Stomach (tissue), 9 donors: ENCODE data around the gene SULT2B1. TPM values are rescaled to one million over a fixed set of nuclear protein-coding genes. Genes with fewer than 3 reads are reported as not detected.

Experiments used
- DNase-seq, 2 donors: peaks; one replicate each; pipeline versions ENCODE4 v3.0.0 to v3.0.0-alpha.2; 2013 to 2019
- H3K27ac ChIP-seq, 5 donors: fragments of 200-600 bp in 4 of 5; sonication (generic) in 4 of 5; one replicate each; pipeline ENCODE4 v1.5.1; 2013 to 2019; ENCODE audit warnings: mild to moderate bottlenecking in 1 of 5, moderate library complexity in 1 of 5
- H3K27me3 ChIP-seq, 3 donors: fragments of 200-600 bp; sonication (generic); one replicate each; pipeline ENCODE4 v1.5.1; 2017 to 2019; ENCODE audit warnings: mixed run types in 1 of 3
- H3K36me3 ChIP-seq, 4 donors: fragments of 200-600 bp; sonication (generic); 1 replicate in 3 of 4; 2 replicates in 1 of 4; pipeline ENCODE4 v1.5.1; 2016 to 2019
- H3K4me1 ChIP-seq, 4 donors: fragments of 200-600 bp; sonication (generic); one replicate each; pipeline ENCODE4 v1.5.1; 2016 to 2019
- H3K4me3 ChIP-seq, 4 donors: fragments of 200-600 bp; sonication (generic) in 3 of 4; one replicate each; pipeline ENCODE4 v1.5.1; 2016 to 2019; ENCODE audit warnings: mild to moderate bottlenecking in 1 of 4
- H3K9me3 ChIP-seq, 4 donors: fragments of 200-600 bp; sonication (generic); one replicate each; pipeline ENCODE4 v1.5.1; 2016 to 2019
- EP300 ChIP-seq: sonication (generic); formaldehyde crosslinking; IDR thresholded peaks from one replicate; pipeline ENCODE4 v1.6.1; 2017; ENCODE audit warnings: antibody characterized with exemption
- POLR2A ChIP-seq, 4 donors: fragments of 450-650 bp; IDR thresholded peaks; one replicate each; pipeline ENCODE4 v1.6.1; 2016; ENCODE audit warnings: antibody characterized with exemption in 4 of 4, control low read depth in 2 of 4, mild to moderate bottlenecking in 1 of 4, moderate library complexity in 1 of 4
- POLR2AphosphoS5 ChIP-seq, 3 donors: sonication (generic); formaldehyde crosslinking; IDR thresholded peaks; one replicate each; pipeline ENCODE4 v1.6.1; 2016; ENCODE audit warnings: antibody characterized with exemption in 3 of 3
- WGBS, 5 donors: extraction: QIAGEN DNeasy Blood & Tissue Kit in 3 of 5; methylation state at CpG; one replicate each; pipeline versions ENCODE4 v1.1.5 to v1.1.7; 2013 to 2018; 5-methylcytosine and 5-hydroxymethylcytosine counted together
- intact Hi-C: fragments of 100-400 bp; cut with DNase I; formaldehyde crosslinking; loops from one replicate; pipeline ENCODE4 v1.15.1; 2023; ENCODE audit warnings: low total_unique reads
- polyA plus RNA-seq, 3 donors: library from polyadenylated mRNA; stranded (reverse); fragments of 200-250 nt; gene quantifications; one replicate each; pipeline ENCODE4 v1.2.3, GENCODE V29; 2013
- total RNA-seq, 5 donors: library from RNA; depleted of rRNA; stranded (reverse); fragments of >200 nt; gene quantifications; one replicate each; pipeline versions ENCODE4 v1.1.0 to v1.2.3, GENCODE V29; 2014 to 2016
- TF ChIP-seq, protein P1 (sequence below), 7 experiments: fragments of 450-650 bp in 4 of 7; fragments of 200-600 bp in 3 of 7; sonication (generic) in 3 of 7; IDR thresholded peaks; one replicate each; pipeline ENCODE4 v1.5.1; 2016 to 2019; ENCODE audit warnings: antibody characterized with exemption in 7 of 7, control low read depth in 2 of 7, mild to moderate bottlenecking in 1 of 7
- donor health status: healthy with polysubstance abuse.
- donor health status: Bipolar disorder and iron deficiency.
- donor health status: healthy.

The SULT2B1 gene
- total and polyA plus RNA-seq, 8 donors: 2.0 to 46.8 (median 3.1) TPM; not detected in 3

DNA sequence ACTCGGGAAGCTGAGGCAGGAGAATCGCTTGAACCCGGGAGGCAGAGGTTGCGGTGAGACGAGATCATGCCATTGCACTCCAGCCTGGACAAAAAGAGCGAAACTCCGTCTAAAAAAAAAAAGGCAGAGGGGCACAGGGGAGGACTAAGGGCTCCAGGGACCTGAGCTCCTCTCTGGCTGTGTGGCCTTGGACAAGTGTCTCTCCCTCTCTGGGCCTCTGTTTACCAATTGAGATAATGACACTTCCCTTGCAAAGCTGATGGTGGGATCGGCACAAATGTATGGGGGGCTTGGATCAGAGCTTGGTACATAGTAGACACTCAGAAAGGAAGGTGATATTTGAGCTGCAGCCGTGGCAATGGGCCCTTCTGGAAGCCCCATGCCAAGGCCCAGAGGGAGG, 43.2 kb downstream of the SULT2B1 start:
- intact Hi-C loops: no loop called here
- Histone ChIP-seq H3K4me1 (no peaks in the 10 kb centered on the region), H3K9me3 (no peaks in the 10 kb centered on the region), H3K4me3 (no peak overlapping the region), H3K36me3 (no peaks in the 10 kb centered on the region), H3K27ac (no peak overlapping the region), H3K27me3 (peaks cover 0 to 18% (median 0%) of the 10 kb centered on the region in 3 donors)
- DNase-seq: no peak
- 82 to 90% (median 88%) methylated on average over 9 of the region's 9 CpGs for WGBS, 5 donors
- TF ChIP-seq, protein P1, sequence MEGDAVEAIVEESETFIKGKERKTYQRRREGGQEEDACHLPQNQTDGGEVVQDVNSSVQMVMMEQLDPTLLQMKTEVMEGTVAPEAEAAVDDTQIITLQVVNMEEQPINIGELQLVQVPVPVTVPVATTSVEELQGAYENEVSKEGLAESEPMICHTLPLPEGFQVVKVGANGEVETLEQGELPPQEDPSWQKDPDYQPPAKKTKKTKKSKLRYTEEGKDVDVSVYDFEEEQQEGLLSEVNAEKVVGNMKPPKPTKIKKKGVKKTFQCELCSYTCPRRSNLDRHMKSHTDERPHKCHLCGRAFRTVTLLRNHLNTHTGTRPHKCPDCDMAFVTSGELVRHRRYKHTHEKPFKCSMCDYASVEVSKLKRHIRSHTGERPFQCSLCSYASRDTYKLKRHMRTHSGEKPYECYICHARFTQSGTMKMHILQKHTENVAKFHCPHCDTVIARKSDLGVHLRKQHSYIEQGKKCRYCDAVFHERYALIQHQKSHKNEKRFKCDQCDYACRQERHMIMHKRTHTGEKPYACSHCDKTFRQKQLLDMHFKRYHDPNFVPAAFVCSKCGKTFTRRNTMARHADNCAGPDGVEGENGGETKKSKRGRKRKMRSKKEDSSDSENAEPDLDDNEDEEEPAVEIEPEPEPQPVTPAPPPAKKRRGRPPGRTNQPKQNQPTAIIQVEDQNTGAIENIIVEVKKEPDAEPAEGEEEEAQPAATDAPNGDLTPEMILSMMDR (IDR thresholded peaks at IDR 0.05): no peak
- TF ChIP-seq POLR2AphosphoS5 (IDR thresholded peaks at IDR 0.05): no peak

DNA sequence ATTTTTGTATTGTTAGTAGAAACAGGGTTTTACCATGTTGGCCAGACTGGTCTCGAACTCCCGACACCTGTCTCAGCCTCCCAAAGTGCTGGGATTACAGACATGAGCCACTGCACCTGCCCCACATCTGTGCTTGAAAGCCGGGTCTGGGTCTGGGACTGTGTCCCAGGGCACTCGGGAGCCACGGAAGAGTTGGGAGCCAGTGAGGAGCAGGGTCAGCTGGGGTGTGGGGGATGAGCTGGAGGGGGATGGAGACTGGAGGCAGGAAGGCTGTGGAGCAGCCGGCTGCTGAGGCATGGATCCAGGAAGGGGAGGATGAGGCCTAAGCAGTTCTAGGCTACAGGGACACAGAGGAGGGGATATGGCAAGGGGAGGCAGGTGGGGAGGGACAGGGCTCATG, 43.9 kb downstream of the SULT2B1 start:
- no peak for DNase-seq
- H3K9me3 ChIP-seq: no peaks in the 10 kb centered on the region
- H3K4me3 ChIP-seq: no peak overlapping the region
- intact Hi-C loops: no loop called here
- TF ChIP-seq EP300 (no peak), POLR2A (IDR thresholded peaks at IDR 0.05) (no peak), POLR2AphosphoS5 (IDR thresholded peaks at IDR 0.05) (no peak)
- TF ChIP-seq, protein P1 (IDR thresholded peaks at IDR 0.05): no peak
- no peaks in the 10 kb centered on the region for H3K36me3 ChIP-seq
- no peak overlapping the region for H3K27ac ChIP-seq
- 61 to 85% (median 79%) methylated on average over 3 to 6 of the region's 6 CpGs for WGBS, 5 donors
- H3K27me3 ChIP-seq: peaks cover 0 to 18% (median 0%) of the 10 kb centered on the region in 3 donors
- no peaks in the 10 kb centered on the region for H3K4me1 ChIP-seq

DNA sequence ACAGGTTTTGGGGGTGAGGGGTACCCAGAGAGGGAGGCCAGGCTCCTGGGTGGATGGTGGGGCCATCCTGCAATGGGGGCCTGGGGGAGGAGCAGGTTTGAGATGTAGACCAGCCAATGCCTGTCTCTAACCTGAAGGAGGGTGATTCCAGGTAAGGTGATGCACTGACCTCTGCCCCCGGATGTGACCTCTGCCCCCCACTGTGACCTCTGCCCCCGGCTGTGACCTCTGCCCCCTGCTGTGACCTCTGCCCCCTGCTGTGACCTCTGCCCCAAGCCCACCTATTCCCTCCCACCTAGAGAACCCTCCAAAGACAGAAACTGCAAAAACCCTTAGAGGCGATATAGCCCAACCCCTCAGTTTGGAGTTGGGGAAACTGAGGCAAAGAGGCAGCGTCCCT, 44.3 kb downstream of the SULT2B1 start:
- H3K4me3 ChIP-seq: no peak overlapping the region
- no peaks in the 10 kb centered on the region for H3K36me3 ChIP-seq
- no peak overlapping the region for H3K27ac ChIP-seq
- 77 to 93% (median 82%) methylated on average over 3 to 4 of the region's 4 CpGs for WGBS, 5 donors
- no peaks in the 10 kb centered on the region for H3K4me1 ChIP-seq
- no peak for DNase-seq
- no peaks in the 10 kb centered on the region for H3K9me3 ChIP-seq
- TF ChIP-seq POLR2AphosphoS5 (IDR thresholded peaks at IDR 0.05): no peak
- TF ChIP-seq, protein P1 (IDR thresholded peaks at IDR 0.05): no peak
- TF ChIP-seq POLR2A (IDR thresholded peaks at IDR 0.05): no peak
- H3K27me3 ChIP-seq: peaks cover 0 to 18% (median 0%) of the 10 kb centered on the region in 3 donors
- intact Hi-C loops: no loop called here

DNA sequence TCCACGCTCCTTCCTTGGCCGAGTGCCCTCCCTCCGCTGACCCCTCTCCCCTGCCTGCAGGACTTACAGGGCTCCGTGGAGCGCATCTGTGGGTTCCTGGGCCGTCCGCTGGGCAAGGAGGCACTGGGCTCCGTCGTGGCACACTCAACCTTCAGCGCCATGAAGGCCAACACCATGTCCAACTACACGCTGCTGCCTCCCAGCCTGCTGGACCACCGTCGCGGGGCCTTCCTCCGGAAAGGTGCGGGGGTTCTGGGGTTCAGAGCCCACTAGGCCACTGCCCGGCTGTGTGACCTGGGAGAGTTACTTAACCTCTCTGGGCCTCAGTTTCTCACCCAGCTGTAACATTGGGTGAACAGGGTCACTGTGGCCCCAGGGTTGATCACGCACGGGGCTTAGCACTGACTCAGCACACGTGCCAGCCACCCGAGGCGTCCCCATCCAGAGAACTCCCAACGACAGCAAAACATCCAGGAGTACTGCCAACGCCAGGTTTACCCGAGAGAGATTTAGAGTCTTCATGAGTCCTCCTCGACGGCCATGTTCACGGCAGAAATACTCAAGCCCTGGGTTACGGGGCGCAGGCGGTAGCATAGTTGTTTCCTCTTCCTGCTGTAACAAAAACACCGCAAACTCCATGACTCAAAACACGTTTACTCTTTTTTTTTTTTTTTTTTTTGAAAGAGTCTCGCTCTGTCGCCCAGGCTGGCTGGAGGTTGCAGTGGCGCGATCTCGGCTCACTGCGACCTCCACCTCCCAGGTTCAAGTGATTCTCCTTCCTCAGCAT, 44.9 kb downstream of the SULT2B1 start:
- Histone ChIP-seq H3K27me3 (peaks cover 0 to 18% (median 0%) of the 10 kb centered on the region in 3 donors), H3K27ac (peak overlapping the region in 1 of 5 donors; percentile 17), H3K4me1 (no peaks in the 10 kb centered on the region), H3K9me3 (no peaks in the 10 kb centered on the region), H3K36me3 (no peaks in the 10 kb centered on the region), H3K4me3 (no peak overlapping the region)
- DNase-seq: no peak
- 72 to 82% (median 80%) methylated on average over 29 to 39 of the region's 39 CpGs for WGBS, 5 donors
- TF ChIP-seq EP300 (no peak), POLR2A (IDR thresholded peaks at IDR 0.05) (no peak), POLR2AphosphoS5 (IDR thresholded peaks at IDR 0.05) (no peak)
- TF ChIP-seq, protein P1 (IDR thresholded peaks at IDR 0.05): no peak
- intact Hi-C loops: no loop called here
